Measurements from ENCODE around the gene RNF4. TPM values are rescaled to one million over a fixed set of nuclear protein-coding genes. Genes with fewer than 3 reads are reported as not detected.

Gene RNF4
- total RNA-seq, 1 experiment from 2014 or later = 113 TPM

- H3K27ac ChIP-seq (ENCODE audit: low read depth, low read length, poor library complexity, severe bottlenecking) = peak overlapping the region; percentile 76
- no peak for DNase-seq (ENCODE audit: low spot score)
- ChIA-PET POLR2A (ENCODE audit: low non-redundant PET) (no interaction called here), CTCF (no interaction called here)
- H3K36me3 ChIP-seq (ENCODE audit: insufficient read depth, low read length, poor library complexity, severe bottlenecking) = no peaks in the 10 kb centered on the region
- TF ChIP-seq EZH2 (IDR thresholded peaks at IDR 0.05; ENCODE audit: borderline replicate concordance, low read depth, low read length, poor library complexity, severe bottlenecking) (no peak), CTCF (conservative IDR thresholded peaks at IDR 0.05; ENCODE audit: low read depth, low read length) (no peak)
- no TSS peak for BruUV-seq (replicated peaks)
- intact Hi-C loops (cut with micrococcal nuclease; ENCODE audit: unreplicated experiment) = no loop called here
- H3K9me3 ChIP-seq (ENCODE audit: low read depth, low read length, poor library complexity, severe bottlenecking) = no peaks in the 10 kb centered on the region
- H3K4me1 ChIP-seq (ENCODE audit: insufficient read depth, low read length, poor library complexity, severe bottlenecking) = peaks cover 76% of the 10 kb centered on the region
- no peak overlapping the region for H3K4me3 ChIP-seq (ENCODE audit: low read depth, low read length, poor library complexity, severe bottlenecking)
- H3K27me3 ChIP-seq (replicated peaks; ENCODE audit: insufficient read depth, low read depth, low read length, poor library complexity) = no peaks in the 10 kb centered on the region
Measured at GRCh38 chr4:2482192-2482591, 13.3 kb downstream of the RNF4 start.

- Histone ChIP-seq H3K4me3 (ENCODE audit: low read depth, low read length, poor library complexity, severe bottlenecking) (no peak overlapping the region), H3K36me3 (ENCODE audit: insufficient read depth, low read length, poor library complexity, severe bottlenecking) (no peaks in the 10 kb centered on the region), H3K4me1 (ENCODE audit: insufficient read depth, low read length, poor library complexity, severe bottlenecking) (peaks cover 73% of the 10 kb centered on the region), H3K27ac (ENCODE audit: low read depth, low read length, poor library complexity, severe bottlenecking) (peak overlapping the region; percentile 76), H3K27me3 (replicated peaks; ENCODE audit: insufficient read depth, low read depth, low read length, poor library complexity) (no peaks in the 10 kb centered on the region), H3K9me3 (ENCODE audit: low read depth, low read length, poor library complexity, severe bottlenecking) (no peaks in the 10 kb centered on the region)
- DNase-seq (ENCODE audit: low spot score) = peak; percentile 90
- ChIA-PET CTCF (interaction anchor here (0.7 kb wide), 1 partner anchor 44 kb away, joined by 3 read pairs; no protein-coding TSS in a partner anchor), POLR2A (ENCODE audit: low non-redundant PET) (no interaction called here)
- intact Hi-C loops (cut with micrococcal nuclease; ENCODE audit: unreplicated experiment) = no loop called here
- TF ChIP-seq EZH2 (IDR thresholded peaks at IDR 0.05; ENCODE audit: borderline replicate concordance, low read depth, low read length, poor library complexity, severe bottlenecking) (no peak), CTCF (conservative IDR thresholded peaks at IDR 0.05; ENCODE audit: low read depth, low read length) (no peak)
- no TSS peak for BruUV-seq (replicated peaks)
Measured at GRCh38 chr4:2482693-2483092, 13.8 kb downstream of the RNF4 start.

DNA sequence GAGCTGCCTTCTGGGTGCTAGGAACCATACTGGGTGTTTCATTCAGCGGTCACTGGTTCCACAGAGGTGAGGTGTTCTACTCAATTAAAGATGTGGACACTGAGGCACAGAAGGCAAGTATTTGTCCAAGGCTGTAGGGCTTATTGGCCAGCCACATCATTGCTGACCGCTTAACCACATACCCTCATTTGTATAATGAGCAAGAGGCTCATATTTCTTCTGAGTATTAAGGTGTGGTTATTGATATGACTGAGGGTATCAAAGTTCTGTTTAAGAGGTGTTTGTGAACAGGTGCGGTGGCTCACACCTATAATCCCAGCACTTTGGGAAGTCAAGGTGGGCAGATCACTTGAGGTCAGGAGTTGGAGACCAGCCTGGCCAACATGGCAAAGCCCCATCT lies 14.3 kb downstream of the RNF4 start:
- no peaks in the 10 kb centered on the region for H3K9me3 ChIP-seq (ENCODE audit: low read depth, low read length, poor library complexity, severe bottlenecking)
- POLR2A ChIA-PET (ENCODE audit: low non-redundant PET) = no interaction called here
- DNase-seq (ENCODE audit: low spot score) = no peak
- no peaks in the 10 kb centered on the region for H3K36me3 ChIP-seq (ENCODE audit: insufficient read depth, low read length, poor library complexity, severe bottlenecking)
- no peak overlapping the region for H3K4me3 ChIP-seq (ENCODE audit: low read depth, low read length, poor library complexity, severe bottlenecking)
- TF ChIP-seq CTCF (conservative IDR thresholded peaks at IDR 0.05; ENCODE audit: low read depth, low read length) = no peak
- no peak for TF ChIP-seq EZH2 (IDR thresholded peaks at IDR 0.05; ENCODE audit: borderline replicate concordance, low read depth, low read length, poor library complexity, severe bottlenecking)
- peak overlapping the region; percentile 76 for H3K27ac ChIP-seq (ENCODE audit: low read depth, low read length, poor library complexity, severe bottlenecking)
- intact Hi-C loops (cut with micrococcal nuclease; ENCODE audit: unreplicated experiment) = no loop called here
- peaks cover 67% of the 10 kb centered on the region for H3K4me1 ChIP-seq (ENCODE audit: insufficient read depth, low read length, poor library complexity, severe bottlenecking)
- CTCF ChIA-PET = interaction anchor here (0.7 kb wide), 1 partner anchor 43 kb away, joined by 3 read pairs; no protein-coding TSS in a partner anchor
- BruUV-seq (replicated peaks) = no TSS peak
- no peaks in the 10 kb centered on the region for H3K27me3 ChIP-seq (replicated peaks; ENCODE audit: insufficient read depth, low read depth, low read length, poor library complexity)
